ENCODE measurements around the gene SUPT5H.

DNA sequence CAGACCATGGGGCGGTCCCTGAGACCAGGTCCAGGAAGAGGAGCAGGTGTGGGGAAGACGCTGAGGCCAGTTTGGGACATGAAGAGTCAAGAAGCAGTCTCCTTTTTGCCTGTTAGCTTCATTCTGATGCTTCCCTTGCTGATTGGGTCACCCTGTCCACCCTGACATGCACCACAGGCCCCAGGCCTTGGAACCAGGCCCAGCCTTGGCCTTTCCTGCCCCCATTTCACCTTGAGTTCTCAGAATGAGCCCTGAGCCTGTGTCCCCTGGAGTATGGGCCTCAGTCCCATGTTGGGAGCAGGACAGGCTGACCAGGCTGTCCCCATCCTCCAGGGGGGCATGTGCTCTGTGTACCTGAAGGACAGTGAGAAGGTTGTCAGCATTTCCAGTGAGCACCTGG is 30.4 kb downstream of the SUPT5H start:
- TF ChIP-seq ZNF70 (CRISPR knock-in tag; IDR thresholded peaks at IDR 0.05) (no peak), ZNF565 (CRISPR knock-in tag; conservative IDR thresholded peaks at IDR 0.05; ENCODE audit: low read depth) (no peak), ZFP3 (CRISPR knock-in tag; IDR thresholded peaks at IDR 0.05) (no peak), ARNTL (CRISPR knock-in tag; IDR thresholded peaks at IDR 0.05; ENCODE audit: borderline replicate concordance, low read depth) (no peak), CSDC2 (CRISPR knock-in tag; IDR thresholded peaks at IDR 0.05) (no peak)
- TF ChIP-seq, protein P1, sequence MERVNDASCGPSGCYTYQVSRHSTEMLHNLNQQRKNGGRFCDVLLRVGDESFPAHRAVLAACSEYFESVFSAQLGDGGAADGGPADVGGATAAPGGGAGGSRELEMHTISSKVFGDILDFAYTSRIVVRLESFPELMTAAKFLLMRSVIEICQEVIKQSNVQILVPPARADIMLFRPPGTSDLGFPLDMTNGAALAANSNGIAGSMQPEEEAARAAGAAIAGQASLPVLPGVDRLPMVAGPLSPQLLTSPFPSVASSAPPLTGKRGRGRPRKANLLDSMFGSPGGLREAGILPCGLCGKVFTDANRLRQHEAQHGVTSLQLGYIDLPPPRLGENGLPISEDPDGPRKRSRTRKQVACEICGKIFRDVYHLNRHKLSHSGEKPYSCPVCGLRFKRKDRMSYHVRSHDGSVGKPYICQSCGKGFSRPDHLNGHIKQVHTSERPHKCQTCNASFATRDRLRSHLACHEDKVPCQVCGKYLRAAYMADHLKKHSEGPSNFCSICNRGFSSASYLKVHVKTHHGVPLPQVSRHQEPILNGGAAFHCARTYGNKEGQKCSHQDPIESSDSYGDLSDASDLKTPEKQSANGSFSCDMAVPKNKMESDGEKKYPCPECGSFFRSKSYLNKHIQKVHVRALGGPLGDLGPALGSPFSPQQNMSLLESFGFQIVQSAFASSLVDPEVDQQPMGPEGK (CRISPR knock-in tag; IDR thresholded peaks at IDR 0.05; ENCODE audit: borderline replicate concordance): no peak
- TF ChIP-seq, protein P2, sequence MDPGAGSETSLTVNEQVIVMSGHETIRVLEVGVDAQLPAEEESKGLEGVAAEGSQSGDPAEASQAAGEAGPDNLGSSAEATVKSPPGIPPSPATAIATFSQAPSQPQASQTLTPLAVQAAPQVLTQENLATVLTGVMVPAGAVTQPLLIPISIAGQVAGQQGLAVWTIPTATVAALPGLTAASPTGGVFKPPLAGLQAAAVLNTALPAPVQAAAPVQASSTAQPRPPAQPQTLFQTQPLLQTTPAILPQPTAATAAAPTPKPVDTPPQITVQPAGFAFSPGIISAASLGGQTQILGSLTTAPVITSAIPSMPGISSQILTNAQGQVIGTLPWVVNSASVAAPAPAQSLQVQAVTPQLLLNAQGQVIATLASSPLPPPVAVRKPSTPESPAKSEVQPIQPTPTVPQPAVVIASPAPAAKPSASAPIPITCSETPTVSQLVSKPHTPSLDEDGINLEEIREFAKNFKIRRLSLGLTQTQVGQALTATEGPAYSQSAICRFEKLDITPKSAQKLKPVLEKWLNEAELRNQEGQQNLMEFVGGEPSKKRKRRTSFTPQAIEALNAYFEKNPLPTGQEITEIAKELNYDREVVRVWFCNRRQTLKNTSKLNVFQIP (CRISPR knock-in tag; IDR thresholded peaks at IDR 0.05; ENCODE audit: borderline replicate concordance, low read depth): no peak
